SHP77 (cell line): Measurements from ENCODE around the gene COL6A2.
"Not testable (repeated sequence)": the region's sequence is repeated elsewhere in the genome, so short reads cannot be mapped to it uniquely, and the experiment has no call there.

ENCODE experiments used
- DNase-seq, 2 experiments: peaks; one replicate each; lab custom pipeline; 2025; lab: John Stamatoyannopoulos, UW

COL6A2 gene

DNA sequence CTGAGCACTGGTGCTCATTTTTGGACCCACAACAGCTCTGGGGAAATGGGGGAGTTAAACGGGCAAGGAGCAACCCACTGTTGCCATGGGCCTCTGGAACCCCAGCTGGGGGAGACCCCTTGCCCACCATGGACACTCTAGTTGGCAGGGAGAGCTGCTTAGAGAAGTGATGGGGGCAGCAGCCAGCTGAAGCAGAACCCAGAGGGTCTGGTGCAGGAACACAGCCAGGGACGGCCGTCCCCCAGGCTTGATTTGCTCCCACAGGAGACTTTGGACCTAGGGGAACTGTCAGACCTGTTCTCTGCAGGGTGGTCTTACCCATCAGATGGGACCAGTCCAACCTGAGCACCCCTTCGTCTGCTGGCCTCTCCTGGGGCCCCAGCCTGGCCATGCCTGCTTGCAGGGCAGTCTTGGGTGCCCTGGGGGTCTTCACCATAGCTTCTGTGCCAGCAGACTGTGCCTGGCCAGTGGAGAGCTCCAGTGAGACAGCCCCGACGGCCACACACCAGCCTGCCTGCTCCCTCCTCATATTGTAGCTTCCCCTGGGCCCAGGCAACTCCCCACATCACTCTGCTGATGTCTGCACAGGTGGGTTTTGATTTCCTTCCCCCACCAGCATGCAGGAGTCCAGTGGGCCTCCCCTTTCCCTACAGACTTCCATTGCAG is 75.1 kb downstream of the COL6A2 start:
- no peak for DNase-seq

DNA sequence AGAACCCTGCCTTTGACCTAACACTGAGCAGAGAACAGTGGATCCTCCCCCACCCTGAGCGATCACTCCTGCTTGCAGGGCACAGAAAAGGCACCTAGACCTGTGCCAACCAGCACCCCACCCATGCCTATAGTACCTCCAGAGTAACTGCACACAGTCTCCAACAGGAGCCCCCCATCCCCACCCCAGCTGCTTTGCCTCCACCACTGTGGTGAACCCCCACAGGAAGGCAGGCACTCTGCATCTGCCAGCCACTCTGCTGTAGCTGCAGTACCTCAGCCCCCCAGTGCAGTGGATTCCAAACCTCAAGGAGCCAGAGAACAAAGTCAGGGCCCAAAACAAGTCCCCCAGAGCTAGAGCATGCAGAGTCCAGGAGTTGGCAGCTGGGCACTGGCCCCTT is 75.7 kb downstream of the COL6A2 start:
- DNase-seq: no peak

- DNase-seq: not testable (repeated sequence)
Observed at GRCh38 chr21:46176443-46177129, 78.7 kb downstream of the COL6A2 start.

DNA sequence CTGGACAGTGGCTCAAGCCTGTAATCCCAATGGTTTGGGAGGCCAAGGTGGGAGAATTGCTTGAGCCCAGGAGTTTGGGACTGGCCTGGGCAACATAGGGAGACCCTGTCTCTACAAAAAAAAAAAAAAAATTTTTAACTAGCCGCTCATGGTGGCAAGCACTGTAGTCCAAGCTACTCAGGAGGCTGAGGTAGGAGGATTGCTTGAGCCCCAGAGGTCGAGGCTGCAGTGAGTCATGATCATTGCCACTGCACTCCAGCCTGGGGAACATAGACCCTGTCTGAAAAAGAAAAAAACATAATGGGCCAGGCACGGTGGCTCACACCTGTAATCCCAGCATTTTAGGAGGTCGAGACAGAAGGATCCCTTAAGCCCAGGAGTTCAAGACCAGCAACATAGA is 81.0 kb downstream of the COL6A2 start:
- DNase-seq: no peak
